B cell (primary cell): ENCODE measurements around the gene SPSB1. TPM values are rescaled to one million over a fixed set of nuclear protein-coding genes. Genes with fewer than 3 reads are reported as not detected.

Source experiments
- ATAC-seq: fragments of 200-7000 bp; cut with Tn5 transposase; one replicate; pipeline ENCODE4 v1.10.0; 2021; ENCODE audit warnings: low read depth, mild to moderate bottlenecking, moderate number of reproducible peaks, moderate library complexity
- CTCF ChIA-PET: fragments of 350-600 bp; sonication (Branson Sonifier 250); formaldehyde crosslinking; loops from one replicate; lab custom pipeline; 2021; ENCODE audit warnings: antibody characterized with exemption, inconsistent platforms; lab: Charles Lee
- POLR2A ChIA-PET: fragments of 350-600 bp; sonication (Branson Sonifier 250); formaldehyde crosslinking; loops from one replicate; lab custom pipeline; 2021; ENCODE audit warnings: antibody characterized with exemption; lab: Charles Lee
- DNase-seq: peaks from one replicate; pipeline ENCODE4 v3.0.0; 2013
- H2AFZ ChIP-seq: 2 replicates; pipeline ENCODE4 v1.6.1; 2012; ENCODE audit warnings: mild to moderate bottlenecking, low read depth, low read length; ENCODE audit not compliant: insufficient read depth, poor library complexity, severe bottlenecking
- H3K27ac ChIP-seq, 2 donors: 1 replicate in 1 of 2; 2 replicates in 1 of 2; pipeline ENCODE4 v1.5.1; 2012 to 2013; ENCODE audit warnings: low read length in 2 of 2, mild to moderate bottlenecking in 2 of 2, moderate library complexity in 1 of 2
- H3K27me3 ChIP-seq, 4 experiments: fragments of 200-600 bp in 1 of 4; sonication (generic) in 1 of 4; replicated peaks in 1 of 4; 1 replicate in 2 of 4; 2 replicates in 2 of 4; pipeline versions ENCODE4 v1.6.1 to v1.7.0; 2013 to 2016; ENCODE audit warnings: low read length in 3 of 4, mild to moderate bottlenecking in 2 of 4, mixed read lengths in 1 of 4, moderate library complexity in 1 of 4; ENCODE audit not compliant: insufficient read depth in 4 of 4, control insufficient read depth in 3 of 4; ENCODE audit errors: control extremely low read depth in 1 of 4
- H3K36me3 ChIP-seq, 2 experiments: replicated peaks in 1 of 2; 1 replicate in 1 of 2; 2 replicates in 1 of 2; pipeline versions ENCODE4 v1.6.1 to v1.7.1; 2013; ENCODE audit warnings: low read length in 1 of 2; ENCODE audit not compliant: insufficient read depth in 2 of 2, control insufficient read depth in 1 of 2; ENCODE audit errors: control extremely low read depth in 1 of 2, extremely low read depth in 1 of 2
- H3K4me1 ChIP-seq, 2 donors: fragments of 200-600 bp in 1 of 2; sonication (generic) in 1 of 2; 1 replicate in 1 of 2; 2 replicates in 1 of 2; pipeline versions ENCODE4 v1.5.1 to v1.6.1; 2013 to 2017; ENCODE audit warnings: low read length in 2 of 2; ENCODE audit not compliant: control insufficient read depth in 2 of 2, insufficient read depth in 2 of 2
- H3K4me2 ChIP-seq: replicated peaks from 2 replicates; pipeline ENCODE3; 2012; ENCODE audit warnings: mild to moderate bottlenecking, low read depth, low read length; ENCODE audit not compliant: poor library complexity, severe bottlenecking
- H3K4me3 ChIP-seq, 5 experiments: fragments of 200-600 bp in 1 of 5; sonication (generic) in 1 of 5; 1 replicate in 3 of 5; 2 replicates in 2 of 5; pipeline versions ENCODE4 v1.5.1 to v1.7.0; 2011 to 2016; ENCODE audit warnings: low read length in 4 of 5, mild to moderate bottlenecking in 4 of 5, low read depth in 2 of 5, control low read depth in 1 of 5, moderate library complexity in 1 of 5; ENCODE audit not compliant: insufficient read depth in 1 of 5; ENCODE audit errors: control extremely low read depth in 1 of 5, extremely low read depth in 1 of 5
- H3K79me2 ChIP-seq: fragments of 200-600 bp; sonication (generic); one replicate; pipeline ENCODE4 v1.6.0; 2016; ENCODE audit warnings: low read length; ENCODE audit not compliant: control insufficient read depth, insufficient read depth
- H3K9ac ChIP-seq: fragments of 200-600 bp; sonication (generic); 2 replicates; pipeline ENCODE4 v1.6.1; 2017; ENCODE audit warnings: mild to moderate bottlenecking, low read length, moderate library complexity
- H3K9me3 ChIP-seq, 3 donors: one replicate each; pipeline versions ENCODE4 v1.6.1 to v1.7.1; 2013; ENCODE audit warnings: low read length in 2 of 3; ENCODE audit not compliant: control insufficient read depth in 2 of 3, insufficient read depth in 1 of 3; ENCODE audit errors: control extremely low read depth in 1 of 3
- H4K20me1 ChIP-seq: 2 replicates; pipeline ENCODE4 v1.6.0; 2012; ENCODE audit warnings: mild to moderate bottlenecking, low read length; ENCODE audit not compliant: insufficient read depth, control insufficient read depth, poor library complexity, severe bottlenecking
- H3K27ac Mint-ChIP-seq: one replicate; pipeline ENCODE4 v1.8.0; 2021; ENCODE audit warnings: mixed read lengths
- H3K27me3 Mint-ChIP-seq: one replicate; pipeline ENCODE4 v1.8.0; 2021; ENCODE audit warnings: mixed read lengths
- H3K4me1 Mint-ChIP-seq: one replicate; pipeline ENCODE4 v1.8.0; 2021; ENCODE audit warnings: mixed read lengths
- H3K4me3 Mint-ChIP-seq: one replicate; pipeline ENCODE4 v1.8.0; 2021; ENCODE audit warnings: mixed read lengths
- H3K9me3 Mint-ChIP-seq: one replicate; pipeline ENCODE4 v1.8.0; 2022; ENCODE audit warnings: mixed read lengths; ENCODE audit not compliant: insufficient read depth
- EZH2 ChIP-seq: IDR thresholded peaks from 2 replicates; pipeline ENCODE4 v1.6.1; 2012; ENCODE audit warnings: borderline replicate concordance, low read depth, mild to moderate bottlenecking, moderate library complexity, low read length; ENCODE audit not compliant: insufficient read depth, poor library complexity, severe bottlenecking
- WGBS: methylation state at CpG from one replicate; pipeline ENCODE4 v1.1.5; 2013; ENCODE audit warnings: missing lambda C conversion rate; ENCODE audit not compliant: insufficient coverage; 5-methylcytosine and 5-hydroxymethylcytosine counted together
- intact Hi-C: fragments of 100-400 bp; cut with micrococcal nuclease; formaldehyde crosslinking; loops from one replicate; pipeline ENCODE4 v1.10.0; 2022
- polyA plus RNA-seq: library from polyadenylated mRNA; depleted of rRNA; stranded (reverse); fragments of >200 nt; gene quantifications from 2 replicates; pipeline ENCODE4 v1.2.3, GENCODE V29; 2012
- total RNA-seq, 2 donors: library from RNA; stranded (reverse); fragments of 120-200 nt in 1 of 2; gene quantifications; 1 replicate in 1 of 2; 2 replicates in 1 of 2; pipeline versions ENCODE4 v1.2.3 to v1.2.4, GENCODE V29; 2013 to 2022
- TF ChIP-seq, protein P1 (sequence below): fragments of 200-600 bp; IDR thresholded peaks from one replicate; pipeline ENCODE4 v1.8.0; 2022; ENCODE audit warnings: antibody characterized with exemption, mild to moderate bottlenecking

SPSB1 gene
- total and polyA plus RNA-seq, 2 donors (not counting 1 experiment from before 2014, with no cell fraction given) = 1.7 to 9.4 TPM

DNA sequence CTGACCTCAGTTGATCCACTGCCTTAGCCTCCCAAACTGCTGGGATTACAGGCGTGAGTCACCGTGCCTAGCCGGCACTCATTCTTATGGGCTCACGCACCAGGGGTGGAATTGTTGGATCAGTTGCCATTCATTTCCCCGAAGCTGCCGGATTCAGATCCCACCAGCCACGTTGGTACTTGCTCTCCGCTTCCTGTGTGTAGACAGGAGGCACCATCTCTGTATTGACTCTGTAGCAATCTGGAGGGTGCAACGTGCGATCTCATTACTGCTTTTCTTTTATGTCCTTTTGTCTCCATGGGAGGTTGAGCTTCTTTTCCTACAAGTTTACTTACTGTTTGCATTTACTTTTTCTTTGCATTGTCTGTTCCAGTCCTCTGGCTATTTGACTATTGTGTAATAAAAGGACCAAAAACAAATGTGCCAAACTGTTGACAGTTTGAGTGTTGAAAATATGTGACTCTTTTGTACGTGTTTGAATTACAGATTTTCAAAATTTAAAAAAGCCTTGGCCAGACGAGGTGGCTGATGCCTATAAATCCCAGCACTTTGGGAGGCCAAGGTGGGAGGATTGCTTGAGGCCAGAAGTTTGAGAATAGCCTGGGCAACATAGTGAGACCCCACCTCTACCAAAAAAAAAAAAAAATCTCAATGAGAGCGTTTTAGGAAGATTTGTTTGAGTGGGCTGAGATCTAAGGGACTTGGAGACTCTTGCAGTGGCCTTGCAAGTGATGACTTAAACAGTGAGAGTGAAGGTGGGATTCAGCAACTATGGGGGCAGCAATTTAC, 39.1 kb downstream of the SPSB1 start:
- Histone ChIP-seq H3K36me3 (no peaks in the 10 kb centered on the region), H3K9ac (no peak overlapping the region), H3K4me1 (peaks cover 9% of the 10 kb centered on the region in 2 donors), H3K79me2 (peaks cover 56% of the 10 kb centered on the region), H3K4me3 (no peak overlapping the region), H3K27me3 (no peaks in the 10 kb centered on the region), H3K4me2 (no peak overlapping the region), H2AFZ (no peak overlapping the region), H3K27ac (no peak overlapping the region), H3K9me3 (no peaks in the 10 kb centered on the region), H4K20me1 (no peaks in the 10 kb centered on the region)
- H3K4me3 Mint-ChIP-seq = no peak overlapping the region
- POLR2A ChIA-PET = no interaction called here
- 90% methylated on average over 9 of the region's 13 CpGs for WGBS
- H3K4me1 Mint-ChIP-seq = peaks cover 13% of the 10 kb centered on the region
- ATAC-seq (no peak), DNase-seq (no peak)
- H3K9me3 Mint-ChIP-seq = no peaks in the 10 kb centered on the region
- peak overlapping the region; percentile 43 for H3K27ac Mint-ChIP-seq
- intact Hi-C loops = no loop called here
- TF ChIP-seq, protein P1, sequence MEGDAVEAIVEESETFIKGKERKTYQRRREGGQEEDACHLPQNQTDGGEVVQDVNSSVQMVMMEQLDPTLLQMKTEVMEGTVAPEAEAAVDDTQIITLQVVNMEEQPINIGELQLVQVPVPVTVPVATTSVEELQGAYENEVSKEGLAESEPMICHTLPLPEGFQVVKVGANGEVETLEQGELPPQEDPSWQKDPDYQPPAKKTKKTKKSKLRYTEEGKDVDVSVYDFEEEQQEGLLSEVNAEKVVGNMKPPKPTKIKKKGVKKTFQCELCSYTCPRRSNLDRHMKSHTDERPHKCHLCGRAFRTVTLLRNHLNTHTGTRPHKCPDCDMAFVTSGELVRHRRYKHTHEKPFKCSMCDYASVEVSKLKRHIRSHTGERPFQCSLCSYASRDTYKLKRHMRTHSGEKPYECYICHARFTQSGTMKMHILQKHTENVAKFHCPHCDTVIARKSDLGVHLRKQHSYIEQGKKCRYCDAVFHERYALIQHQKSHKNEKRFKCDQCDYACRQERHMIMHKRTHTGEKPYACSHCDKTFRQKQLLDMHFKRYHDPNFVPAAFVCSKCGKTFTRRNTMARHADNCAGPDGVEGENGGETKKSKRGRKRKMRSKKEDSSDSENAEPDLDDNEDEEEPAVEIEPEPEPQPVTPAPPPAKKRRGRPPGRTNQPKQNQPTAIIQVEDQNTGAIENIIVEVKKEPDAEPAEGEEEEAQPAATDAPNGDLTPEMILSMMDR = no peak
- TF ChIP-seq EZH2 = no peak
- CTCF ChIA-PET = no interaction called here
- H3K27me3 Mint-ChIP-seq = no peaks in the 10 kb centered on the region

DNA sequence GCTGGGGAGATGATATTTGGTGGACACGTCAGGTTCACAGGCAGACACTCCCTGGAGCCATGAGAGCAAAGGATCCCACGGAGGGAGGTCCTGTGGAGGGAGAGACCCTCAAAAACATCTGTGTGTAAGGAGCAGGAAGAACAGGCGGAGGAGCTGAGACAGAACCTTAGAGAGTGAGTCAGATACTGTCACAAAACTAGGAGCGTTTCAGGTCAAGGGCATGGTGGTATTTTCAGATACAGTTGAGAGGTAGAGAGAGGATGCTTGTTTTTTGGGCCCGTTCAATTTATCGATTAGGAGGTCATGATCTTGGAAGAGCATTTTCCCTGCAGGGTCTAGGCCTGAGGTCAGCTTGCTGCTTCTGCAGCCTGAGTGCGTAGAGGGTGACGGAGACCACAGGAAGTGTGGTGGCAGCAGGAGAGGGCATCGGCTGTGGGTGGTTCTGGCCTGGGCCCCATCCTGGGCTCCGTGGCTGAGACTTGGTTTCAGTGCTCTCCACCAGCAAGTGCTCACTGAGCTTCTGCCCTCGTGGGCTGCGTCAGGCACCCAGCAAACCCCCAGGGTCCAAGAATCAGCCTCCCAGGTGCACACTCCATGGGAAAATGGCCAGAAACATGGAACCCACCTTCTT, 39.9 kb downstream of the SPSB1 start:
- POLR2A ChIA-PET = no interaction called here
- H3K27me3 ChIP-seq = no peaks in the 10 kb centered on the region
- H3K36me3 ChIP-seq = no peaks in the 10 kb centered on the region
- H4K20me1 ChIP-seq = no peaks in the 10 kb centered on the region
- peak overlapping the region; percentile 46 for H2AFZ ChIP-seq
- peak overlapping the region; percentile 43 for H3K27ac Mint-ChIP-seq
- H3K27ac ChIP-seq = peak overlapping the region in 1 of 2 donors; percentile 46
- intact Hi-C loops = no loop called here
- H3K79me2 ChIP-seq = peaks cover 56% of the 10 kb centered on the region
- H3K4me2 ChIP-seq = peak overlapping the region; percentile 46
- no peak overlapping the region for H3K4me3 ChIP-seq
- H3K4me1 Mint-ChIP-seq = peaks cover 13% of the 10 kb centered on the region
- H3K9me3 ChIP-seq = no peaks in the 10 kb centered on the region
- TF ChIP-seq EZH2 = no peak
- TF ChIP-seq, protein P1 = no peak
- H3K4me1 ChIP-seq = peaks cover 9% of the 10 kb centered on the region in 2 donors
- ATAC-seq (no peak), DNase-seq (no peak)
- H3K4me3 Mint-ChIP-seq = peak overlapping the region; percentile 37
- 63% methylated on average over 12 of the region's 12 CpGs for WGBS
- peak overlapping the region; percentile 26 for H3K9ac ChIP-seq
- CTCF ChIA-PET = interaction anchor here (0.6 to 1.4 kb wide), 2 partner anchors 42 to 125 kb away, joined by 3 to 5 read pairs; no protein-coding TSS in a partner anchor
- no peaks in the 10 kb centered on the region for H3K27me3 Mint-ChIP-seq
- no peaks in the 10 kb centered on the region for H3K9me3 Mint-ChIP-seq
